ENCODE data around the gene PBXIP1. TPM values are rescaled to one million over a fixed set of nuclear protein-coding genes. Genes with fewer than 3 reads are reported as not detected.
A peak's percentile ranks its signal among the peaks of the same experiment; 100 is the strongest.
"Not testable (repeated sequence)": the region's sequence is repeated elsewhere in the genome, so short reads cannot be mapped to it uniquely, and the experiment has no call there.

Gene PBXIP1
- total RNA-seq, 4 donors from 2014 or later, result 205 to 371 (median 283) TPM

- ATAC-seq, result no peak
- 87 to 100% methylated on average over 1 to 3 of the region's 8 CpGs for WGBS, 2 donors (ENCODE audit: low coverage in 1 of 2)
- Histone ChIP-seq H3K4me3 (no peak overlapping the region), H3K36me3 (peaks cover 0 to 4% of the 10 kb centered on the region in 2 donors), H3K27ac (no peak overlapping the region), H3K4me1 (no peaks in the 10 kb centered on the region), H3K9me3 (no peaks in the 10 kb centered on the region), H3K27me3 (no peaks in the 10 kb centered on the region)
- TF ChIP-seq CTCF (IDR thresholded peaks at IDR 0.05) (no peak), POLR2A (IDR thresholded peaks at IDR 0.05) (no peak), POLR2AphosphoS5 (IDR thresholded peaks at IDR 0.05) (no peak), EP300 (IDR thresholded peaks at IDR 0.05) (no peak)
These were observed 44.0 kb downstream of the PBXIP1 start for GRCh38 chr1:154911691-154912550.

GRCh38 chr1:154910851-154911250 is 45.0 kb downstream of the PBXIP1 start:
- H3K27ac ChIP-seq, result no peak overlapping the region
- H3K4me1 ChIP-seq, result no peaks in the 10 kb centered on the region
- no peaks in the 10 kb centered on the region for H3K27me3 ChIP-seq
- no peak for ATAC-seq
- no peak overlapping the region for H3K4me3 ChIP-seq
- H3K36me3 ChIP-seq, result no peaks in the 10 kb centered on the region
- H3K9me3 ChIP-seq, result no peaks in the 10 kb centered on the region
- WGBS, 2 donors (ENCODE audit: low coverage in 1 of 2), result 90 to 95% methylated on average over 2 to 4 of the region's 5 CpGs
- TF ChIP-seq EP300 (IDR thresholded peaks at IDR 0.05) (no peak), POLR2AphosphoS5 (IDR thresholded peaks at IDR 0.05) (no peak), POLR2A (IDR thresholded peaks at IDR 0.05) (no peak), CTCF (IDR thresholded peaks at IDR 0.05) (no peak)

- ATAC-seq, result no peak
- H3K4me1 ChIP-seq, result no peaks in the 10 kb centered on the region
- no peak for TF ChIP-seq EP300 (IDR thresholded peaks at IDR 0.05)
- 78 to 89% methylated on average over 5 of the region's 5 CpGs for WGBS, 2 donors (ENCODE audit: low coverage in 1 of 2)
- H3K36me3 ChIP-seq, result no peaks in the 10 kb centered on the region
- no peaks in the 10 kb centered on the region for H3K9me3 ChIP-seq
- H3K27me3 ChIP-seq, result no peaks in the 10 kb centered on the region
- no peak overlapping the region for H3K27ac ChIP-seq
- no peak overlapping the region for H3K4me3 ChIP-seq
These were observed 47.0 kb downstream of the PBXIP1 start for GRCh38 chr1:154908937-154909336.

- not testable (repeated sequence) for H3K27me3 ChIP-seq, H3K9me3 ChIP-seq, ATAC-seq, H3K27ac ChIP-seq, H3K4me1 ChIP-seq, H3K36me3 ChIP-seq, H3K4me3 ChIP-seq
- 70% methylated on average over 2 of the region's 3 CpGs; no CpG with 5 or more reads in 1 of the 2 donors for WGBS, 2 donors (ENCODE audit: low coverage in 1 of 2)
These were observed 47.8 kb downstream of the PBXIP1 start for GRCh38 chr1:154908129-154908528.

GRCh38 chr1:154906621-154907081 is 49.2 kb downstream of the PBXIP1 start:
- H3K27ac ChIP-seq, result no peak overlapping the region
- H3K9me3 ChIP-seq, result no peaks in the 10 kb centered on the region
- ATAC-seq, result no peak
- no peaks in the 10 kb centered on the region for H3K27me3 ChIP-seq
- no peaks in the 10 kb centered on the region for H3K4me1 ChIP-seq
- TF ChIP-seq CTCF (IDR thresholded peaks at IDR 0.05) (peak in 1 of 4 experiments; percentile 51), EP300 (IDR thresholded peaks at IDR 0.05) (no peak)
- WGBS, 2 donors (ENCODE audit: low coverage in 1 of 2), result 57 to 100% methylated on average over 1 to 6 of the region's 7 CpGs
- H3K4me3 ChIP-seq, result no peak overlapping the region
- H3K36me3 ChIP-seq, result no peaks in the 10 kb centered on the region

- Histone ChIP-seq H3K27ac (no peak overlapping the region), H3K36me3 (no peaks in the 10 kb centered on the region), H3K4me3 (no peak overlapping the region), H3K9me3 (no peaks in the 10 kb centered on the region), H3K4me1 (no peaks in the 10 kb centered on the region), H3K27me3 (no peaks in the 10 kb centered on the region)
- TF ChIP-seq POLR2AphosphoS5 (IDR thresholded peaks at IDR 0.05), result no peak
- no peak for TF ChIP-seq EP300 (IDR thresholded peaks at IDR 0.05)
- TF ChIP-seq CTCF (IDR thresholded peaks at IDR 0.05), result no peak
- TF ChIP-seq POLR2A (IDR thresholded peaks at IDR 0.05), result no peak
- WGBS, 2 donors (ENCODE audit: low coverage in 1 of 2), result 33 to 48% methylated on average over 3 of the region's 3 CpGs
- ATAC-seq, result no peak
These were observed 52.8 kb downstream of the PBXIP1 start for GRCh38 chr1:154902938-154903566.
